Retinal pigment epithelial cell (primary cell): ENCODE data around the gene MIPOL1.
"Not testable (repeated sequence)": the region's sequence is repeated elsewhere in the genome, so short reads cannot be mapped to it uniquely, and the experiment has no call there.

ENCODE experiments used
- DNase-seq: peaks from one replicate; pipeline ENCODE4 v3.0.0-alpha.2; 2010; ENCODE audit warnings: low read depth
- H3K4me3 ChIP-seq: 2 replicates; pipeline ENCODE4 v1.5.1; 2011; ENCODE audit warnings: mild to moderate bottlenecking, low read length, control low read depth, moderate library complexity
- CTCF ChIP-seq: conservative IDR thresholded peaks from 2 replicates; pipeline ENCODE4 v1.5.1; 2011; ENCODE audit warnings: low read depth, low read length, control low read depth, inconsistent platforms

MIPOL1 gene

DNA sequence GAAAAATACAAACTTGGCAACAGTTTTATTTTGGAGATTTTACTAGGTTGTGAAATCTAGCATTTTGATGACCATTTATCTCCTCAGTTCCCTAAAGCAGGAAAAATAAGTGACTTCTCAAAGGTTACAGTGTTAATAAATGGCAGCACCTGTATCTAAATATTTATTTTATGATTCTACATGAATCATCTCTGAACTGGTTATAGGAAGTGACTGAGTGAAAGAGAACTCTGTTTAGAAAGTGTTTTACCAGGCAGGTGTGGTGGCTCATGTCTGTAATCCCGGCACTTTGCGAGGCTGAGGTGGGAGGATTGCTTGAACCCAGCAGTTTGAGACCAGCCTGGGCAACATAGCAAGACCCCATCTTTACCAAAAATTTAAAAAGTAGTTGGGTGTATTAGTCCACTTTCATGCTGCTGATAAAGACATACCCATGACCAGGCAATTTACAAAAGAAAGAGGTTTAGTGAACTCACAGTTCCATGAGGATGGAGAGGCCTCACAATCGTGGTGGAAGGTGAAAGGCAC, 26.3 kb downstream of the MIPOL1 start:
- DNase-seq: no peak
- no peak for TF ChIP-seq CTCF
- no peak overlapping the region for H3K4me3 ChIP-seq

- not testable (repeated sequence) for DNase-seq, H3K4me3 ChIP-seq
These were observed 27.9 kb downstream of the MIPOL1 start for GRCh38 chr14:37225668-37226067.

GRCh38 chr14:37230551-37231194, 32.9 kb downstream of the MIPOL1 start:
- DNase-seq: no peak
- peak; percentile 80 for TF ChIP-seq CTCF
- no peak overlapping the region for H3K4me3 ChIP-seq

- H3K4me3 ChIP-seq: no peak overlapping the region
- peak; percentile 71 for TF ChIP-seq CTCF
- no peak for DNase-seq
These were observed 35.3 kb downstream of the MIPOL1 start for GRCh38 chr14:37232907-37233481.

- TF ChIP-seq CTCF: no peak
- DNase-seq: no peak
- no peak overlapping the region for H3K4me3 ChIP-seq
These were observed 36.5 kb downstream of the MIPOL1 start for GRCh38 chr14:37234222-37234621.

DNA sequence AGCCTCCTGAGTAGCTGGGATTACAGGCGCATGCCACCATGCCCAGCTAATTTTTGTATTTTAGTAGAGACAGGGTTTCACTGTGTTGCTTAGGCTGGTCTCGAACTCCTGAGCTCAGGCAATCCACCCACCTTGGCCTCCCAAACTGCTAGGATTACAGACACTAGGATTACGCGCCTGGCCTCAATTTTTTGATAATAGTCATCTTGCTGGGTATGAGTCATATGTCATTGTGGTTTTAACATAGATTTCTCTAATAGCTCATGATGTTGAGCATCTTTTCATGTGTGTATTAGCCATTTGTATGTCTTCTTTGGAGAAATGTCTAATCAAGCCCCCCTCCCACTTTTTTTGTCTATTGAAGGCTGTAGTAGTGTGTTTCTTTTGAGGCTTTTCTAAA, 38.3 kb downstream of the MIPOL1 start:
- not testable (repeated sequence) for DNase-seq, H3K4me3 ChIP-seq

- no peak for TF ChIP-seq CTCF
These were observed 39.4 kb downstream of the MIPOL1 start for GRCh38 chr14:37237094-37237493.

GRCh38 chr14:37237735-37238200, 40.0 kb downstream of the MIPOL1 start:
- no peak for DNase-seq
- no peak overlapping the region for H3K4me3 ChIP-seq
- TF ChIP-seq CTCF: no peak

More at GRCh38 chr14:37237094-37237493, 39.4 kb downstream of the MIPOL1 start:
- no peak for DNase-seq
- H3K4me3 ChIP-seq: no peak overlapping the region
